ENCODE measurements around the gene CALB2.

The CALB2 gene

GRCh38 chr16:71414038-71414437 is 55.5 kb downstream of the CALB2 start:
- Histone ChIP-seq H3K9me3 (replicated peaks in 1 of 2; ENCODE audit: control insufficient read depth in 2 of 2, insufficient read depth in 1 of 2, low read depth in 1 of 2, low read length in 2 of 2) (no peaks in the 10 kb centered on the region), H3K79me1 (ENCODE audit: low read depth, low read length) (no peaks in the 10 kb centered on the region), H3K27me3 (ENCODE audit: control insufficient read depth in 3 of 3, insufficient read depth in 3 of 3, low read depth in 1 of 3, low read length in 3 of 3) (peaks cover 0 to 13% (median 0%) of the 10 kb centered on the region in 3 experiments), H2BK120ac (ENCODE audit: low read depth, low read length) (no peak overlapping the region), H4K8ac (ENCODE audit: low read depth, low read length) (no peak overlapping the region), H2BK5ac (ENCODE audit: low read length) (no peak overlapping the region), H3K23ac (ENCODE audit: low read depth, low read length, poor library complexity) (no peak overlapping the region), H3K4ac (ENCODE audit: low read length) (no peak overlapping the region), H3K4me3 (ENCODE audit: low read length in 2 of 2) (no peak overlapping the region), H3K18ac (ENCODE audit: low read length) (no peak overlapping the region), H3K9ac (ENCODE audit: low read depth, low read length, poor library complexity) (no peak overlapping the region), H4K91ac (ENCODE audit: low read depth, low read length, poor library complexity) (no peak overlapping the region), H2AFZ (ENCODE audit: low read length) (no peak overlapping the region), H3K4me1 (ENCODE audit: control insufficient read depth in 2 of 2, insufficient read depth in 1 of 2, low read depth in 1 of 2, low read length in 2 of 2) (peaks cover 0 to 3% of the 10 kb centered on the region in 2 donors), H2BK15ac (ENCODE audit: low read length) (no peak overlapping the region), H3K36me3 (replicated peaks in 1 of 2; ENCODE audit: control insufficient read depth in 2 of 2, insufficient read depth in 2 of 2, low read length in 2 of 2) (no peaks in the 10 kb centered on the region), H3K14ac (ENCODE audit: low read length) (no peak overlapping the region), H2BK12ac (ENCODE audit: low read length) (no peak overlapping the region), H3K4me2 (ENCODE audit: insufficient read depth, low read length, poor library complexity, severe bottlenecking) (no peak overlapping the region), H2AK5ac (ENCODE audit: low read depth, low read length) (peak overlapping the region; percentile 40), H3K27ac (replicated peaks; ENCODE audit: low read length) (no peak overlapping the region)
- DNase-seq (ENCODE audit: low spot score): no peak
- no CpG with 5 or more reads among the region's 5 CpGs for WGBS, 2 donors (ENCODE audit: extremely low coverage in 2 of 2, insufficient read length in 2 of 2, insufficient replicate concordance in 1 of 2)

GRCh38 chr16:71421911-71422310 is 63.4 kb downstream of the CALB2 start:
- Histone ChIP-seq H3K9me3 (replicated peaks in 1 of 2; ENCODE audit: control insufficient read depth in 2 of 2, insufficient read depth in 1 of 2, low read depth in 1 of 2, low read length in 2 of 2) (no peaks in the 10 kb centered on the region), H2BK15ac (ENCODE audit: low read length) (no peak overlapping the region), H3K9ac (ENCODE audit: low read depth, low read length, poor library complexity) (no peak overlapping the region), H3K14ac (ENCODE audit: low read length) (no peak overlapping the region), H2BK5ac (ENCODE audit: low read length) (no peak overlapping the region), H3K23ac (ENCODE audit: low read depth, low read length, poor library complexity) (no peak overlapping the region), H4K8ac (ENCODE audit: low read depth, low read length) (no peak overlapping the region), H4K91ac (ENCODE audit: low read depth, low read length, poor library complexity) (no peak overlapping the region), H2BK120ac (ENCODE audit: low read depth, low read length) (no peak overlapping the region), H3K4ac (ENCODE audit: low read length) (no peak overlapping the region), H3K18ac (ENCODE audit: low read length) (no peak overlapping the region), H2AFZ (ENCODE audit: low read length) (no peak overlapping the region), H3K27ac (replicated peaks; ENCODE audit: low read length) (no peak overlapping the region), H3K79me1 (ENCODE audit: low read depth, low read length) (no peaks in the 10 kb centered on the region), H3K27me3 (ENCODE audit: control insufficient read depth in 3 of 3, insufficient read depth in 3 of 3, low read depth in 1 of 3, low read length in 3 of 3) (peaks cover 0 to 29% (median 5%) of the 10 kb centered on the region in 3 experiments), H3K4me2 (ENCODE audit: insufficient read depth, low read length, poor library complexity, severe bottlenecking) (no peak overlapping the region), H3K4me1 (ENCODE audit: control insufficient read depth in 2 of 2, insufficient read depth in 1 of 2, low read depth in 1 of 2, low read length in 2 of 2) (peaks cover 0 to 4% of the 10 kb centered on the region in 2 donors), H3K4me3 (ENCODE audit: low read length in 2 of 2) (no peak overlapping the region), H2AK5ac (ENCODE audit: low read depth, low read length) (no peak overlapping the region), H2BK12ac (ENCODE audit: low read length) (no peak overlapping the region), H3K36me3 (replicated peaks in 1 of 2; ENCODE audit: control insufficient read depth in 2 of 2, insufficient read depth in 2 of 2, low read length in 2 of 2) (no peaks in the 10 kb centered on the region)
- no peak for DNase-seq (ENCODE audit: low spot score)
- no CpG with 5 or more reads among the region's 4 CpGs for WGBS, 2 donors (ENCODE audit: extremely low coverage in 2 of 2, insufficient read length in 2 of 2, insufficient replicate concordance in 1 of 2)

- Histone ChIP-seq H3K4ac (ENCODE audit: low read length) (no peak overlapping the region), H3K79me1 (ENCODE audit: low read depth, low read length) (no peaks in the 10 kb centered on the region), H3K18ac (ENCODE audit: low read length) (no peak overlapping the region), H3K9me3 (replicated peaks in 1 of 2; ENCODE audit: control insufficient read depth in 2 of 2, insufficient read depth in 1 of 2, low read depth in 1 of 2, low read length in 2 of 2) (no peaks in the 10 kb centered on the region), H3K14ac (ENCODE audit: low read length) (no peak overlapping the region), H3K4me2 (ENCODE audit: insufficient read depth, low read length, poor library complexity, severe bottlenecking) (no peak overlapping the region), H3K36me3 (replicated peaks in 1 of 2; ENCODE audit: control insufficient read depth in 2 of 2, insufficient read depth in 2 of 2, low read length in 2 of 2) (no peaks in the 10 kb centered on the region), H2AFZ (ENCODE audit: low read length) (no peak overlapping the region), H2BK15ac (ENCODE audit: low read length) (no peak overlapping the region), H4K8ac (ENCODE audit: low read depth, low read length) (no peak overlapping the region), H2AK5ac (ENCODE audit: low read depth, low read length) (no peak overlapping the region), H2BK12ac (ENCODE audit: low read length) (no peak overlapping the region), H3K4me3 (ENCODE audit: low read length in 2 of 2) (no peak overlapping the region), H2BK5ac (ENCODE audit: low read length) (no peak overlapping the region), H2BK120ac (ENCODE audit: low read depth, low read length) (no peak overlapping the region), H3K27me3 (ENCODE audit: control insufficient read depth in 3 of 3, insufficient read depth in 3 of 3, low read depth in 1 of 3, low read length in 3 of 3) (peaks cover 0 to 29% (median 5%) of the 10 kb centered on the region in 3 experiments), H3K4me1 (ENCODE audit: control insufficient read depth in 2 of 2, insufficient read depth in 1 of 2, low read depth in 1 of 2, low read length in 2 of 2) (peaks cover 0 to 7% of the 10 kb centered on the region in 2 donors), H4K91ac (ENCODE audit: low read depth, low read length, poor library complexity) (no peak overlapping the region), H3K23ac (ENCODE audit: low read depth, low read length, poor library complexity) (no peak overlapping the region), H3K9ac (ENCODE audit: low read depth, low read length, poor library complexity) (no peak overlapping the region), H3K27ac (replicated peaks; ENCODE audit: low read length) (no peak overlapping the region)
- DNase-seq (ENCODE audit: low spot score): no peak
- WGBS, 2 donors (ENCODE audit: extremely low coverage in 2 of 2, insufficient read length in 2 of 2, insufficient replicate concordance in 1 of 2): no CpG with 5 or more reads among the region's 2 CpGs
Measured at GRCh38 chr16:71423016-71423415, 64.5 kb downstream of the CALB2 start.

GRCh38 chr16:71423865-71424264 is 65.3 kb downstream of the CALB2 start:
- H3K4me1 ChIP-seq (ENCODE audit: control insufficient read depth in 2 of 2, insufficient read depth in 1 of 2, low read depth in 1 of 2, low read length in 2 of 2): peaks cover 0 to 7% of the 10 kb centered on the region in 2 donors
- no peaks in the 10 kb centered on the region for H3K79me1 ChIP-seq (ENCODE audit: low read depth, low read length)
- no peak overlapping the region for H2BK5ac ChIP-seq (ENCODE audit: low read length)
- WGBS, 2 donors (ENCODE audit: extremely low coverage in 2 of 2, insufficient read length in 2 of 2, insufficient replicate concordance in 1 of 2): no CpG with 5 or more reads among the region's 7 CpGs
- no peak overlapping the region for H3K4ac ChIP-seq (ENCODE audit: low read length)
- DNase-seq (ENCODE audit: low spot score): no peak
- peak overlapping the region; percentile 73 for H2AK5ac ChIP-seq (ENCODE audit: low read depth, low read length)
- no peak overlapping the region for H4K8ac ChIP-seq (ENCODE audit: low read depth, low read length)
- H3K18ac ChIP-seq (ENCODE audit: low read length): no peak overlapping the region
- no peak overlapping the region for H2AFZ ChIP-seq (ENCODE audit: low read length)
- H3K36me3 ChIP-seq (replicated peaks in 1 of 2; ENCODE audit: control insufficient read depth in 2 of 2, insufficient read depth in 2 of 2, low read length in 2 of 2): no peaks in the 10 kb centered on the region
- no peak overlapping the region for H3K4me2 ChIP-seq (ENCODE audit: insufficient read depth, low read length, poor library complexity, severe bottlenecking)
- no peak overlapping the region for H3K27ac ChIP-seq (replicated peaks; ENCODE audit: low read length)
- H2BK15ac ChIP-seq (ENCODE audit: low read length): no peak overlapping the region
- no peak overlapping the region for H4K91ac ChIP-seq (ENCODE audit: low read depth, low read length, poor library complexity)
- no peak overlapping the region for H2BK120ac ChIP-seq (ENCODE audit: low read depth, low read length)
- no peak overlapping the region for H3K4me3 ChIP-seq (ENCODE audit: low read length in 2 of 2)
- H3K9me3 ChIP-seq (replicated peaks in 1 of 2; ENCODE audit: control insufficient read depth in 2 of 2, insufficient read depth in 1 of 2, low read depth in 1 of 2, low read length in 2 of 2): no peaks in the 10 kb centered on the region
- no peak overlapping the region for H3K14ac ChIP-seq (ENCODE audit: low read length)
- no peak overlapping the region for H3K23ac ChIP-seq (ENCODE audit: low read depth, low read length, poor library complexity)
- H2BK12ac ChIP-seq (ENCODE audit: low read length): no peak overlapping the region
- no peak overlapping the region for H3K9ac ChIP-seq (ENCODE audit: low read depth, low read length, poor library complexity)
- H3K27me3 ChIP-seq (ENCODE audit: control insufficient read depth in 3 of 3, insufficient read depth in 3 of 3, low read depth in 1 of 3, low read length in 3 of 3): peaks cover 0 to 29% (median 5%) of the 10 kb centered on the region in 3 experiments
